ENCODE measurements around the gene JARID2.

DNA sequence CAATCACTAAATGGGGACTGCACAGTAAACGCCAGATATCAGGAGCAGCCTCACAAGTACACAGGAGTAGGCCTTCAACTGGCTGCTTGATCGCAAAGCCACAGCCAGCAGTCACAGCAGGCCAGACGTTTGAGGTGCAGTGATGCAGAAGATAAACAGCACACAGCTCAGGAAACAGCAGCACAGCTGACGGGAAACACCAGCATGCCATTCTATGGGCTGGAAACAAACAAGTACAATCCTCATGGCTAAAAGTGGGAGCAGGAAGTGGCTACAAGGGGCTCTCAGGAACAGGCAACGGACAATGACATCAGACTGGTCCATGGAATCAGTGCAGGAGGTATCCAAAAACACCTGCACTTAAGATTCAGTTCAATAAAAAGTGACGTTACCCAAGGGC lies 305.9 kb downstream of the JARID2 start:
- TF ChIP-seq, protein P1, sequence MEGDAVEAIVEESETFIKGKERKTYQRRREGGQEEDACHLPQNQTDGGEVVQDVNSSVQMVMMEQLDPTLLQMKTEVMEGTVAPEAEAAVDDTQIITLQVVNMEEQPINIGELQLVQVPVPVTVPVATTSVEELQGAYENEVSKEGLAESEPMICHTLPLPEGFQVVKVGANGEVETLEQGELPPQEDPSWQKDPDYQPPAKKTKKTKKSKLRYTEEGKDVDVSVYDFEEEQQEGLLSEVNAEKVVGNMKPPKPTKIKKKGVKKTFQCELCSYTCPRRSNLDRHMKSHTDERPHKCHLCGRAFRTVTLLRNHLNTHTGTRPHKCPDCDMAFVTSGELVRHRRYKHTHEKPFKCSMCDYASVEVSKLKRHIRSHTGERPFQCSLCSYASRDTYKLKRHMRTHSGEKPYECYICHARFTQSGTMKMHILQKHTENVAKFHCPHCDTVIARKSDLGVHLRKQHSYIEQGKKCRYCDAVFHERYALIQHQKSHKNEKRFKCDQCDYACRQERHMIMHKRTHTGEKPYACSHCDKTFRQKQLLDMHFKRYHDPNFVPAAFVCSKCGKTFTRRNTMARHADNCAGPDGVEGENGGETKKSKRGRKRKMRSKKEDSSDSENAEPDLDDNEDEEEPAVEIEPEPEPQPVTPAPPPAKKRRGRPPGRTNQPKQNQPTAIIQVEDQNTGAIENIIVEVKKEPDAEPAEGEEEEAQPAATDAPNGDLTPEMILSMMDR (conservative IDR thresholded peaks at IDR 0.05; ENCODE audit: low read length) = no peak
- TF ChIP-seq EZH2phosphoT487 (IDR thresholded peaks at IDR 0.05; ENCODE audit: borderline replicate concordance, low read depth, low read length) = no peak
